Kidney epithelial cell (primary cell): Measurements from ENCODE around the gene RAD51B. TPM values are rescaled to one million over a fixed set of nuclear protein-coding genes. Genes with fewer than 3 reads are reported as not detected.

ENCODE experiments used
- DNase-seq: peaks from one replicate; pipeline ENCODE4 v3.0.0-alpha.2; 2010; ENCODE audit warnings: low read depth
- H3K27me3 ChIP-seq: 2 replicates; pipeline ENCODE4 v1.6.0; 2011; ENCODE audit warnings: low read length; ENCODE audit not compliant: control insufficient read depth, insufficient read depth
- H3K36me3 ChIP-seq: 2 replicates; pipeline ENCODE4 v1.5.1; 2011; ENCODE audit warnings: low read length; ENCODE audit not compliant: control insufficient read depth, insufficient read depth
- H3K4me3 ChIP-seq: 2 replicates; pipeline ENCODE4 v1.5.1; 2011; ENCODE audit warnings: low read depth, mild to moderate bottlenecking, control low read depth, low read length
- total RNA-seq: library from RNA; depleted of rRNA; stranded (reverse); fragments of >200 nt; gene quantifications from 2 replicates; pipeline ENCODE4 v1.2.3, GENCODE V29; 2015
- TF ChIP-seq, protein P1 (sequence below): IDR thresholded peaks from 2 replicates; pipeline ENCODE4 v1.5.1; 2011; ENCODE audit warnings: mild to moderate bottlenecking, moderate library complexity, low read length, control low read depth, inconsistent platforms; ENCODE audit not compliant: insufficient read depth, poor library complexity, severe bottlenecking

RAD51B gene
- total RNA-seq, 1 donor from 2014 or later, result 9.5 TPM

DNA sequence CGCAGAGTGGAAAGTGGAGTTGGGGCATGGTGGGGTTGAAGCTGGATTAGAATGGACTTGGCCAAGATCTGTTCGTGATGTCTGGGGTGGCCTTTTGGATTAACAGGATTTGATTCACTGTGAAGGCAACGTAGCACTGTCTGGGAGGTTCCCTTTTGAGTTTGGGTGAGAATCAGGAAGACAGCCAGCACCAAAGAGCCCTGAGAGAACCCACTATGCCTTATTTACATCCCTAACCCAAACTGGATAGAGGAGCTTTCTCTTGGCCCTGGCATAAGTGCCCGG, 703.7 kb downstream of the RAD51B start:
- no peaks in the 10 kb centered on the region for H3K27me3 ChIP-seq
- no peaks in the 10 kb centered on the region for H3K36me3 ChIP-seq
- H3K4me3 ChIP-seq, result no peak overlapping the region
- DNase-seq, result no peak
- TF ChIP-seq, protein P1, sequence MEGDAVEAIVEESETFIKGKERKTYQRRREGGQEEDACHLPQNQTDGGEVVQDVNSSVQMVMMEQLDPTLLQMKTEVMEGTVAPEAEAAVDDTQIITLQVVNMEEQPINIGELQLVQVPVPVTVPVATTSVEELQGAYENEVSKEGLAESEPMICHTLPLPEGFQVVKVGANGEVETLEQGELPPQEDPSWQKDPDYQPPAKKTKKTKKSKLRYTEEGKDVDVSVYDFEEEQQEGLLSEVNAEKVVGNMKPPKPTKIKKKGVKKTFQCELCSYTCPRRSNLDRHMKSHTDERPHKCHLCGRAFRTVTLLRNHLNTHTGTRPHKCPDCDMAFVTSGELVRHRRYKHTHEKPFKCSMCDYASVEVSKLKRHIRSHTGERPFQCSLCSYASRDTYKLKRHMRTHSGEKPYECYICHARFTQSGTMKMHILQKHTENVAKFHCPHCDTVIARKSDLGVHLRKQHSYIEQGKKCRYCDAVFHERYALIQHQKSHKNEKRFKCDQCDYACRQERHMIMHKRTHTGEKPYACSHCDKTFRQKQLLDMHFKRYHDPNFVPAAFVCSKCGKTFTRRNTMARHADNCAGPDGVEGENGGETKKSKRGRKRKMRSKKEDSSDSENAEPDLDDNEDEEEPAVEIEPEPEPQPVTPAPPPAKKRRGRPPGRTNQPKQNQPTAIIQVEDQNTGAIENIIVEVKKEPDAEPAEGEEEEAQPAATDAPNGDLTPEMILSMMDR, result no peak

- Histone ChIP-seq H3K36me3 (no peaks in the 10 kb centered on the region), H3K4me3 (no peak overlapping the region), H3K27me3 (no peaks in the 10 kb centered on the region)
- TF ChIP-seq, protein P1, result no peak
- no peak for DNase-seq
Measured at GRCh38 chr14:68523989-68524725, 704.6 kb downstream of the RAD51B start.

- no peak for DNase-seq
- TF ChIP-seq, protein P1, result no peak
- Histone ChIP-seq H3K4me3 (no peak overlapping the region), H3K27me3 (no peaks in the 10 kb centered on the region), H3K36me3 (no peaks in the 10 kb centered on the region)
Measured at GRCh38 chr14:68525516-68525915, 705.9 kb downstream of the RAD51B start.

GRCh38 chr14:68526512-68527091, 707.0 kb downstream of the RAD51B start:
- DNase-seq, result no peak
- Histone ChIP-seq H3K4me3 (no peak overlapping the region), H3K27me3 (no peaks in the 10 kb centered on the region), H3K36me3 (no peaks in the 10 kb centered on the region)
- TF ChIP-seq, protein P1, result no peak

- no peak overlapping the region for H3K4me3 ChIP-seq
- no peaks in the 10 kb centered on the region for H3K36me3 ChIP-seq
- TF ChIP-seq, protein P1, result no peak
- H3K27me3 ChIP-seq, result no peaks in the 10 kb centered on the region
- DNase-seq, result no peak
Measured at GRCh38 chr14:68527329-68527851, 707.8 kb downstream of the RAD51B start.

DNA sequence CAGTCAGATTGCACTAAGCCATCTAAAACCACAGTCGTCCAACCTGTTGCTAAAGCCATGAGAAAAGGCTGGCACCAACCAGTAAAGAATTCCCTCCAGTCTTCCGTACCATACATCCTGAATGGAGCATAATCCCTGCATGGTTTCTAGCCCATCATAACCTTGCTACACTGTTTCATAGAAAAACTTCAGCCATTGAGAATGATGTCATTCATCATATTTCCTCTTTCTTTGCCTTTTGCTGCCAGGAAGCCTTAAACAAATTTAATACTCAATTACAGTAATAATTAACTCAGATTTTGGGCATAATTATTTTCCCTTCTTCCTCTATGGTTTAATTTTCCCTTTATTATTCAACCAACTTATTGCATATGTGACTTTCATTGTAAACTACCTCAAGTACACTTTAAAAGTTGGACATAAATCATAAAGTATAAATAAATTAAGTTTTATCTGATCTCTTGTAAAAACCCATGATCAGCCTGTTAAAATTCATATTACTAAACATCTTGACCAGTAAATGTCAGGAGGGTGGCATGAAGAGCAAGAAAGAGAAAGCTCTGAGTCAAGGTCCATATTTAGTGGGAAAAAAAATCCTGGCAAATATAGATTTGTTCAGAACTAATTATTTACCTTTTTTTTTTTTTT, 708.6 kb downstream of the RAD51B start:
- H3K36me3 ChIP-seq, result no peaks in the 10 kb centered on the region
- no peak overlapping the region for H3K4me3 ChIP-seq
- DNase-seq, result no peak
- H3K27me3 ChIP-seq, result no peaks in the 10 kb centered on the region
- TF ChIP-seq, protein P1, result no peak
